K562 (cell line): ENCODE measurements around the gene C22orf39. TPM values are rescaled to one million over a fixed set of nuclear protein-coding genes. Genes with fewer than 3 reads are reported as not detected.
A peak's percentile ranks its signal among the peaks of the same experiment; 100 is the strongest.

Source experiments
- ATAC-seq: fragments of 200-7000 bp; cut with Tn5 transposase; 3 replicates; pipeline ENCODE4 v1.9.1; 2020; ENCODE audit warnings: moderate library complexity
- BruUV-seq: library from RNA; stranded (reverse); fragments of 400-500 nt; replicated peaks from 2 replicates; lab custom pipeline; 2021; lab: Mats Ljungman, UMichigan
- CTCF ChIA-PET: fragments of 300-600 bp; formaldehyde crosslinking; extraction: SDS; loops from one replicate; lab custom pipeline; 2021; ENCODE audit warnings: low intra/inter-chr PET ratio; lab: Yijun Ruan, JAX
- POLR2A ChIA-PET: fragments of 300-600, 350-650 bp; sonication (Branson Sonifier 250); formaldehyde crosslinking; extraction: SDS; loops from one replicate; lab custom pipeline; 2021; ENCODE audit warnings: antibody characterized with exemption, inconsistent platforms; lab: Yijun Ruan, JAX
- DNase-seq, 4 experiments: peaks; one replicate each; pipeline versions ENCODE4 v3.0.0 to v3.0.0-alpha.2; 2011 to 2018; ENCODE audit warnings: low spot score in 3 of 4, mixed read lengths in 3 of 4; ENCODE audit errors: extremely low read depth in 1 of 4
- FAIRE-seq: peaks from 2 replicates; lab custom pipeline; 2011; peaks lifted over from hg19 to GRCh38; lab: Jason Lieb, UNC
- H2AFZ ChIP-seq: 2 replicates; pipeline ENCODE4 v1.6.0; 2011; ENCODE audit warnings: low read depth, low read length, control low read depth, inconsistent platforms
- H3K27ac ChIP-seq: fragments of 200-600 bp; 3 replicates; pipeline ENCODE4 v1.8.0; 2011; ENCODE audit warnings: low read depth, mild to moderate bottlenecking, control low read depth, inconsistent platforms, low read length, moderate library complexity, mixed read lengths; ENCODE audit errors: extremely low read depth
- H3K27me3 ChIP-seq, 2 experiments: fragments of 300-600 bp in 1 of 2; 2 replicates in 1 of 2; 3 replicates in 1 of 2; pipeline versions ENCODE4 v1.6.0 to v1.8.0; 2011; ENCODE audit warnings: inconsistent platforms in 2 of 2, low read length in 2 of 2, mild to moderate bottlenecking in 1 of 2, mixed read lengths in 1 of 2, moderate library complexity in 1 of 2; ENCODE audit not compliant: control insufficient read depth in 2 of 2, insufficient read depth in 2 of 2
- H3K36me3 ChIP-seq: fragments of 300-600 bp; 3 replicates; pipeline ENCODE4 v1.8.0; 2011; ENCODE audit warnings: mild to moderate bottlenecking, low read length, inconsistent platforms; ENCODE audit not compliant: control insufficient read depth, insufficient read depth
- H3K4me1 ChIP-seq, 2 experiments: fragments of 200-600 bp in 1 of 2; replicated peaks in 1 of 2; 2 replicates in 1 of 2; 3 replicates in 1 of 2; pipeline versions ENCODE4 v1.5.1 to v1.8.0; 2011; ENCODE audit warnings: inconsistent platforms in 2 of 2, low read length in 2 of 2, mild to moderate bottlenecking in 1 of 2, mixed read lengths in 1 of 2, moderate library complexity in 1 of 2; ENCODE audit not compliant: control insufficient read depth in 2 of 2, insufficient read depth in 2 of 2
- H3K4me2 ChIP-seq: 2 replicates; pipeline ENCODE4 v1.6.1; 2011; ENCODE audit warnings: low read length, control low read depth, inconsistent platforms, mixed read lengths; ENCODE audit not compliant: insufficient read depth
- H3K4me3 ChIP-seq: fragments of 200-600 bp; sonication (generic), shearing (Covaris generic); 2 replicates; pipeline ENCODE4 v1.5.1; 2016; ENCODE audit warnings: control low read depth, inconsistent platforms
- H3K79me2 ChIP-seq: fragments of 200-600 bp; 3 replicates; pipeline ENCODE4 v1.8.0; 2011; ENCODE audit warnings: low read length, inconsistent platforms; ENCODE audit not compliant: control insufficient read depth, insufficient read depth
- H3K9ac ChIP-seq, 2 experiments: 2 replicates each; pipeline versions ENCODE4 v1.6.0 to v1.6.1; 2011; ENCODE audit warnings: low read depth in 2 of 2, low read length in 2 of 2, control low read depth in 1 of 2, inconsistent platforms in 1 of 2, mild to moderate bottlenecking in 1 of 2, mixed read lengths in 1 of 2; ENCODE audit not compliant: insufficient read depth in 1 of 2
- H3K9me1 ChIP-seq: one replicate; pipeline ENCODE4 v1.6.0; 2011; ENCODE audit warnings: inconsistent platforms, mild to moderate bottlenecking, low read length, moderate library complexity; ENCODE audit not compliant: control insufficient read depth, insufficient read depth
- H3K9me3 ChIP-seq: replicated peaks from 2 replicates; pipeline ENCODE4 v1.5.1; 2011; ENCODE audit warnings: low read depth, low read length, inconsistent platforms; ENCODE audit not compliant: control insufficient read depth, insufficient read depth
- H4K20me1 ChIP-seq: replicated peaks from 2 replicates; pipeline ENCODE4 v1.6.1; 2011; ENCODE audit warnings: low read length, inconsistent platforms, mixed read lengths; ENCODE audit not compliant: control insufficient read depth, insufficient read depth
- BRCA1 ChIP-seq, 2 experiments: fragments of 450-650 bp in 1 of 2; sonication (generic) in 1 of 2; formaldehyde crosslinking in 1 of 2; IDR thresholded peaks; 2 replicates each; pipeline versions ENCODE4 v1.5.0 to v1.6.1; 2017 to 2020; ENCODE audit warnings: mild to moderate bottlenecking in 1 of 2, missing genetic modification reagents in 1 of 2
- ESRRA ChIP-seq: fragments of 450-650 bp; IDR thresholded peaks from 2 replicates; pipeline ENCODE4 v1.6.1; 2014; ENCODE audit warnings: low read depth, mild to moderate bottlenecking, moderate library complexity, borderline replicate concordance
- MNT ChIP-seq, 2 experiments: fragments of 450-650 bp; conservative IDR thresholded peaks; 2 replicates each; pipeline ENCODE4 v1.6.1; 2017; ENCODE audit warnings: mild to moderate bottlenecking in 2 of 2, moderate library complexity in 2 of 2
- MXI1 ChIP-seq: IDR thresholded peaks from 2 replicates; pipeline ENCODE4 v1.6.1; 2011; ENCODE audit warnings: low read depth, mild to moderate bottlenecking, improper control_type of control experiment, low read length
- NFE2 ChIP-seq: IDR thresholded peaks from 2 replicates; pipeline ENCODE4 v1.6.1; 2014; ENCODE audit warnings: antibody characterized with exemption, low read depth
- NFE2L1 ChIP-seq: fragments of 450-650 bp; IDR thresholded peaks from 2 replicates; pipeline ENCODE4 v1.6.1; 2016; ENCODE audit warnings: missing genetic modification characterization, low read depth, mild to moderate bottlenecking, missing compliant biosample characterization, moderate library complexity, borderline replicate concordance
- PML ChIP-seq: IDR thresholded peaks from 2 replicates; pipeline ENCODE4 v1.6.1; 2012; ENCODE audit warnings: low read length, inconsistent platforms
- PYGO2 ChIP-seq: fragments of 450-650 bp; IDR thresholded peaks from 2 replicates; pipeline ENCODE4 v1.6.1; 2016; ENCODE audit warnings: mild to moderate bottlenecking, missing genetic modification characterization, moderate library complexity, missing compliant biosample characterization
- SIRT6 ChIP-seq: IDR thresholded peaks from one replicate; pipeline ENCODE4 v1.6.1; 2012; ENCODE audit warnings: low read depth, mild to moderate bottlenecking, control low read depth, inconsistent platforms, low read length, moderate library complexity
- TAF1 ChIP-seq: IDR thresholded peaks from 2 replicates; pipeline ENCODE4 v1.6.1; 2011; ENCODE audit warnings: mild to moderate bottlenecking, low read length, moderate library complexity; ENCODE audit not compliant: insufficient read depth, control insufficient read depth, severe bottlenecking; ENCODE audit errors: extremely low read depth
- XRCC3 ChIP-seq: fragments of 450-650 bp; IDR thresholded peaks from 2 replicates; pipeline ENCODE4 v1.6.1; 2017; ENCODE audit warnings: mild to moderate bottlenecking, moderate library complexity
- YBX1 ChIP-seq: fragments of 450-650 bp; IDR thresholded peaks from 2 replicates; pipeline ENCODE4 v1.7.1; 2016; ENCODE audit warnings: mild to moderate bottlenecking
- ZKSCAN3 ChIP-seq: fragments of 250-450 bp; sonication (Bioruptor Pico); IDR thresholded peaks from 2 replicates; pipeline ENCODE4 v1.4.0; 2020
- WGBS: fragments of 100-300 bp; shearing (Covaris generic); methylation state at CpG from one replicate; pipeline ENCODE4 v1.1.6; 2016; ENCODE audit warnings: low coverage, mixed read lengths; ENCODE audit not compliant: insufficient coverage; ENCODE audit errors: missing lambda C conversion rate; 5-methylcytosine and 5-hydroxymethylcytosine counted together
- in situ Hi-C: fragments of 300-500 bp; cut with MboI; formaldehyde crosslinking; loops from 4 replicates; pipeline ENCODE4 v1.15.0; 2018; ENCODE audit warnings: inconsistent platforms, mixed read lengths
- intact Hi-C: fragments of 100-400 bp; cut with micrococcal nuclease; formaldehyde crosslinking; loops from 2 replicates; pipeline ENCODE4 v1.14.2; 2022
- polyA plus RNA-seq, 8 experiments: library from polyadenylated mRNA; depleted of rRNA in 4 of 8; stranded (reverse) in 5 of 8; unstranded in 3 of 8; fragments of >200 nt; fragmentation: Nextera tagmentation in 2 of 8; fragmentation: Illumina TruSeq in 1 of 8; extraction: Ambion mirVana in 2 of 8; extraction: Trizol in 1 of 8; gene quantifications; 2 replicates each; pipeline versions ENCODE4 v1.2.1 to v1.2.3, GENCODE V29; 2011 to 2014; ENCODE audit warnings: inconsistent platforms in 1 of 8, missing spikeins in 1 of 8
- total RNA-seq, 7 experiments: library from RNA; depleted of rRNA in 6 of 7; stranded (reverse); fragments of >200 nt in 6 of 7; fragmentation: Illumina TruSeq in 2 of 7; extraction: Trizol in 2 of 7; gene quantifications; 2 replicates each; pipeline versions ENCODE4 v1.2.1 to v1.2.3, GENCODE V29; 2011 to 2021; ENCODE audit warnings: low replicate concordance in 1 of 7
- TF ChIP-seq, protein P1 (sequence below): sonication (generic); formaldehyde crosslinking; IDR thresholded peaks from 2 replicates; pipeline ENCODE4 v1.9.0; 2022; ENCODE audit warnings: mild to moderate bottlenecking, missing genetic modification reagents
- TF ChIP-seq, protein P2 (sequence below): fragments of 450-650 bp; IDR thresholded peaks from 2 replicates; pipeline ENCODE4 v1.6.1; 2016; ENCODE audit warnings: mild to moderate bottlenecking
- TF ChIP-seq, protein P3 (sequence below), 2 experiments: fragments of 200-800 bp in 1 of 2; sonication (Bioruptor generic) in 1 of 2; sonication (generic) in 1 of 2; formaldehyde crosslinking in 1 of 2; IDR thresholded peaks in 1 of 2; conservative IDR thresholded peaks in 1 of 2; 2 replicates each; pipeline versions ENCODE4 v1.5.0 to v1.6.1; 2016 to 2020; ENCODE audit warnings: missing compliant biosample characterization in 1 of 2, missing genetic modification characterization in 1 of 2, missing genetic modification reagents in 1 of 2

Gene C22orf39
- total and polyA plus RNA-seq, 9 of the 15 experiments (the other 6 are each of a cell fraction or from before 2014, with no cell fraction given): 20.4 to 139 (median 66.8) TPM

GRCh38 chr22:19457828-19458428 lies 10.4 kb upstream of the C22orf39 start:
- 0 out of 2 replicates have a peak, but pooled peaks cover 3% of the 10 kb centered on the region for H4K20me1 ChIP-seq
- in situ Hi-C loops (no loop called here), intact Hi-C loops (no loop called here)
- no peak overlapping the region for H2AFZ ChIP-seq
- H3K4me3 ChIP-seq: no peak overlapping the region
- BruUV-seq: no TSS peak
- H3K27ac ChIP-seq: no peak overlapping the region; the same call in 2 of the 3 replicates
- no peaks in the 10 kb centered on the region for H3K4me1 ChIP-seq
- no peaks in the 10 kb centered on the region for H3K27me3 ChIP-seq
- CTCF ChIA-PET: no interaction called here
- no peak overlapping the region for H3K4me2 ChIP-seq
- no peaks in the 10 kb centered on the region for H3K9me3 ChIP-seq
- H3K9me1 ChIP-seq: no peaks in the 10 kb centered on the region
- 95% methylated on average over 8 of the region's 8 CpGs for WGBS
- POLR2A ChIA-PET: interaction anchor here (0.5 to 13.6 kb wide), 11 partner anchors 8 to 205 kb away, joined by 3 to 148 read pairs (median 4); partner anchors contain the start of genes C22orf39, CDC45 and UFD1
- DNase-seq (no peak), FAIRE-seq (no peak), ATAC-seq (no peak)
- H3K79me2 ChIP-seq: no peaks in the 10 kb centered on the region
- H3K36me3 ChIP-seq: peaks cover 96% of the 10 kb centered on the region
- H3K9ac ChIP-seq: peak overlapping the region in 1 of 2 experiments; percentile 27; a peak in 2 of 4 replicates
- TF ChIP-seq YBX1: no peak
- no peak for TF ChIP-seq PYGO2 (tag)
- no peak for TF ChIP-seq NFE2L1
- TF ChIP-seq, protein P1, sequence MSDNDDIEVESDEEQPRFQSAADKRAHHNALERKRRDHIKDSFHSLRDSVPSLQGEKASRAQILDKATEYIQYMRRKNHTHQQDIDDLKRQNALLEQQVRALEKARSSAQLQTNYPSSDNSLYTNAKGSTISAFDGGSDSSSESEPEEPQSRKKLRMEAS (CRISPR knock-in tag): peak; percentile 32; the same call in 1 of the 2 replicates
- TF ChIP-seq, protein P2, sequence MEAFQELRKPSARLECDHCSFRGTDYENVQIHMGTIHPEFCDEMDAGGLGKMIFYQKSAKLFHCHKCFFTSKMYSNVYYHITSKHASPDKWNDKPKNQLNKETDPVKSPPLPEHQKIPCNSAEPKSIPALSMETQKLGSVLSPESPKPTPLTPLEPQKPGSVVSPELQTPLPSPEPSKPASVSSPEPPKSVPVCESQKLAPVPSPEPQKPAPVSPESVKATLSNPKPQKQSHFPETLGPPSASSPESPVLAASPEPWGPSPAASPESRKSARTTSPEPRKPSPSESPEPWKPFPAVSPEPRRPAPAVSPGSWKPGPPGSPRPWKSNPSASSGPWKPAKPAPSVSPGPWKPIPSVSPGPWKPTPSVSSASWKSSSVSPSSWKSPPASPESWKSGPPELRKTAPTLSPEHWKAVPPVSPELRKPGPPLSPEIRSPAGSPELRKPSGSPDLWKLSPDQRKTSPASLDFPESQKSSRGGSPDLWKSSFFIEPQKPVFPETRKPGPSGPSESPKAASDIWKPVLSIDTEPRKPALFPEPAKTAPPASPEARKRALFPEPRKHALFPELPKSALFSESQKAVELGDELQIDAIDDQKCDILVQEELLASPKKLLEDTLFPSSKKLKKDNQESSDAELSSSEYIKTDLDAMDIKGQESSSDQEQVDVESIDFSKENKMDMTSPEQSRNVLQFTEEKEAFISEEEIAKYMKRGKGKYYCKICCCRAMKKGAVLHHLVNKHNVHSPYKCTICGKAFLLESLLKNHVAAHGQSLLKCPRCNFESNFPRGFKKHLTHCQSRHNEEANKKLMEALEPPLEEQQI: no peak
- TF ChIP-seq MXI1: no peak
- TF ChIP-seq PML: no peak
- TF ChIP-seq XRCC3: no peak
- TF ChIP-seq SIRT6: no peak
- TF ChIP-seq BRCA1 (IDR thresholded peaks at IDR 0.05): no peak
- no peak; the same call in 1 of the 2 replicates for TF ChIP-seq BRCA1 (CRISPR knock-in tag; IDR thresholded peaks at IDR 0.05)
- no peak for TF ChIP-seq MNT (conservative IDR thresholded peaks at IDR 0.05)
- TF ChIP-seq ESRRA: no peak
- 0 out of 2 replicates have a peak, but pooled peaks have one; percentile 26 for TF ChIP-seq NFE2
- TF ChIP-seq, protein P3, sequence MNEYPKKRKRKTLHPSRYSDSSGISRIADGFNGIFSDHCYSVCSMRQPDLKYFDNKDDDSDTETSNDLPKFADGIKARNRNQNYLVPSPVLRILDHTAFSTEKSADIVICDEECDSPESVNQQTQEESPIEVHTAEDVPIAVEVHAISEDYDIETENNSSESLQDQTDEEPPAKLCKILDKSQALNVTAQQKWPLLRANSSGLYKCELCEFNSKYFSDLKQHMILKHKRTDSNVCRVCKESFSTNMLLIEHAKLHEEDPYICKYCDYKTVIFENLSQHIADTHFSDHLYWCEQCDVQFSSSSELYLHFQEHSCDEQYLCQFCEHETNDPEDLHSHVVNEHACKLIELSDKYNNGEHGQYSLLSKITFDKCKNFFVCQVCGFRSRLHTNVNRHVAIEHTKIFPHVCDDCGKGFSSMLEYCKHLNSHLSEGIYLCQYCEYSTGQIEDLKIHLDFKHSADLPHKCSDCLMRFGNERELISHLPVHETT (CRISPR knock-in tag; conservative IDR thresholded peaks at IDR 0.05 in 1 of 2, IDR thresholded peaks at IDR 0.05 in 1 of 2): no peak; a peak in 1 of 4 replicates
- TF ChIP-seq ZKSCAN3 (CRISPR knock-in tag): no peak
- no peak for TF ChIP-seq TAF1
